HEK293T (cell line): ENCODE data around the gene YJU2.

ENCODE experiments used
- FOXK2 ChIP-seq: fragments of 450-650 bp; IDR thresholded peaks from 2 replicates; pipeline ENCODE4 v1.6.1; 2016; ENCODE audit warnings: mild to moderate bottlenecking
- FOXM1 ChIP-seq: fragments of 450-650 bp; IDR thresholded peaks from 2 replicates; pipeline ENCODE4 v1.6.1; 2017; ENCODE audit warnings: mild to moderate bottlenecking, borderline replicate concordance
- NFRKB ChIP-seq: fragments of 450-650 bp; IDR thresholded peaks from 2 replicates; pipeline ENCODE4 v1.6.1; 2016; ENCODE audit warnings: mild to moderate bottlenecking, moderate library complexity
- SP1 ChIP-seq: fragments of 450-650 bp; IDR thresholded peaks from 2 replicates; pipeline ENCODE4 v1.6.1; 2017
- TF ChIP-seq, protein P1 (sequence below): fragments of 450-650 bp; IDR thresholded peaks from 2 replicates; pipeline ENCODE4 v1.6.1; 2016

- TF ChIP-seq FOXK2 (no peak), SP1 (no peak), FOXM1 (no peak), NFRKB (peak; percentile 78)
- TF ChIP-seq, protein P1, sequence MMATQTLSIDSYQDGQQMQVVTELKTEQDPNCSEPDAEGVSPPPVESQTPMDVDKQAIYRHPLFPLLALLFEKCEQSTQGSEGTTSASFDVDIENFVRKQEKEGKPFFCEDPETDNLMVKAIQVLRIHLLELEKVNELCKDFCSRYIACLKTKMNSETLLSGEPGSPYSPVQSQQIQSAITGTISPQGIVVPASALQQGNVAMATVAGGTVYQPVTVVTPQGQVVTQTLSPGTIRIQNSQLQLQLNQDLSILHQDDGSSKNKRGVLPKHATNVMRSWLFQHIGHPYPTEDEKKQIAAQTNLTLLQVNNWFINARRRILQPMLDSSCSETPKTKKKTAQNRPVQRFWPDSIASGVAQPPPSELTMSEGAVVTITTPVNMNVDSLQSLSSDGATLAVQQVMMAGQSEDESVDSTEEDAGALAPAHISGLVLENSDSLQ: no peak
Measured at GRCh38 chr19:4197625-4198466, 49.0 kb upstream of the YJU2 start.
